Fibroblast of pulmonary artery (primary cell): Measurements from ENCODE around the gene TCF21.
A peak's percentile ranks its signal among the peaks of the same experiment; 100 is the strongest.

ENCODE experiments used
- DNase-seq: peaks from one replicate; pipeline ENCODE4 v3.0.0-alpha.2; 2010; ENCODE audit warnings: low read depth
- H3K4me3 ChIP-seq: replicated peaks from 2 replicates; pipeline ENCODE4 v1.5.1; 2011; ENCODE audit warnings: low read depth, mild to moderate bottlenecking, control low read depth, low read length, moderate library complexity
- CTCF ChIP-seq: IDR thresholded peaks from 2 replicates; pipeline ENCODE4 v1.5.1; 2011; ENCODE audit warnings: mild to moderate bottlenecking, control low read depth, low read length, inconsistent platforms; ENCODE audit errors: missing control alignments

Gene TCF21

GRCh38 chr6:133892813-133893691 is 4.1 kb downstream of the TCF21 start:
- no peak for DNase-seq
- no peak for TF ChIP-seq CTCF
- peak overlapping the region; percentile 73 for H3K4me3 ChIP-seq

- TF ChIP-seq CTCF = no peak
- H3K4me3 ChIP-seq = no peak overlapping the region
- no peak for DNase-seq
Measured at GRCh38 chr6:133893946-133894345, 5.0 kb downstream of the TCF21 start.

- DNase-seq = no peak
- H3K4me3 ChIP-seq = no peak overlapping the region
- TF ChIP-seq CTCF = no peak
Measured at GRCh38 chr6:133894369-133894768, 5.5 kb downstream of the TCF21 start.

- TF ChIP-seq CTCF = no peak
- DNase-seq = peak; percentile 91
- H3K4me3 ChIP-seq = no peak overlapping the region
Measured at GRCh38 chr6:133894795-133895358, 6.0 kb downstream of the TCF21 start.

GRCh38 chr6:133895573-133896343 is 6.8 kb downstream of the TCF21 start:
- peak overlapping the region; percentile 23 for H3K4me3 ChIP-seq
- peak; percentile 45 for DNase-seq
- peak; percentile 19 for TF ChIP-seq CTCF

- TF ChIP-seq CTCF = no peak
- H3K4me3 ChIP-seq = no peak overlapping the region
- no peak for DNase-seq
Measured at GRCh38 chr6:133896344-133896721, 7.4 kb downstream of the TCF21 start.
